ENCODE data around the gene SP5.

GRCh38 chr2:170742000-170742399 lies 26.9 kb downstream of the SP5 start:
- no peak for TF ChIP-seq POLR2A (IDR thresholded peaks at IDR 0.05)
- TF ChIP-seq, protein P1, sequence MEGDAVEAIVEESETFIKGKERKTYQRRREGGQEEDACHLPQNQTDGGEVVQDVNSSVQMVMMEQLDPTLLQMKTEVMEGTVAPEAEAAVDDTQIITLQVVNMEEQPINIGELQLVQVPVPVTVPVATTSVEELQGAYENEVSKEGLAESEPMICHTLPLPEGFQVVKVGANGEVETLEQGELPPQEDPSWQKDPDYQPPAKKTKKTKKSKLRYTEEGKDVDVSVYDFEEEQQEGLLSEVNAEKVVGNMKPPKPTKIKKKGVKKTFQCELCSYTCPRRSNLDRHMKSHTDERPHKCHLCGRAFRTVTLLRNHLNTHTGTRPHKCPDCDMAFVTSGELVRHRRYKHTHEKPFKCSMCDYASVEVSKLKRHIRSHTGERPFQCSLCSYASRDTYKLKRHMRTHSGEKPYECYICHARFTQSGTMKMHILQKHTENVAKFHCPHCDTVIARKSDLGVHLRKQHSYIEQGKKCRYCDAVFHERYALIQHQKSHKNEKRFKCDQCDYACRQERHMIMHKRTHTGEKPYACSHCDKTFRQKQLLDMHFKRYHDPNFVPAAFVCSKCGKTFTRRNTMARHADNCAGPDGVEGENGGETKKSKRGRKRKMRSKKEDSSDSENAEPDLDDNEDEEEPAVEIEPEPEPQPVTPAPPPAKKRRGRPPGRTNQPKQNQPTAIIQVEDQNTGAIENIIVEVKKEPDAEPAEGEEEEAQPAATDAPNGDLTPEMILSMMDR (IDR thresholded peaks at IDR 0.05), result no peak

Data from esophagus squamous epithelium (tissue), 4 donors.